Naive B cell (primary cell): ENCODE measurements around the gene DOK6. TPM values are rescaled to one million over a fixed set of nuclear protein-coding genes. Genes with fewer than 3 reads are reported as not detected.

Experiments
- ATAC-seq, 2 donors: fragments of 150-1000 bp; cut with Tn5 transposase; 2 replicates each; pipeline ENCODE4 v1.10.0; 2021; ENCODE audit warnings: low read depth in 2 of 2, mild to moderate bottlenecking in 2 of 2, moderate library complexity in 2 of 2
- DNase-seq: peaks from one replicate; pipeline ENCODE4 v3.0.0; 2022
- H3K27ac Mint-ChIP-seq, 6 donors: one replicate each; pipeline ENCODE4 v1.8.0; 2020 to 2022; ENCODE audit warnings: mild to moderate bottlenecking in 6 of 6, mixed read lengths in 6 of 6, moderate library complexity in 5 of 6, inconsistent platforms in 2 of 6
- H3K27me3 Mint-ChIP-seq, 3 donors: one replicate each; pipeline ENCODE4 v1.8.0; 2021 to 2022; ENCODE audit warnings: mixed read lengths in 3 of 3, mild to moderate bottlenecking in 1 of 3
- H3K36me3 Mint-ChIP-seq, 2 donors: one replicate each; pipeline ENCODE4 v1.8.0; 2020 to 2022; ENCODE audit warnings: mixed read lengths in 2 of 2, inconsistent platforms in 1 of 2, mild to moderate bottlenecking in 1 of 2
- H3K4me1 Mint-ChIP-seq, 3 donors: one replicate each; pipeline ENCODE4 v1.8.0; 2020 to 2022; ENCODE audit warnings: mixed read lengths in 3 of 3, inconsistent platforms in 1 of 3, mild to moderate bottlenecking in 1 of 3, moderate library complexity in 1 of 3
- H3K4me3 Mint-ChIP-seq, 8 donors: one replicate each; pipeline ENCODE4 v1.8.0; 2020 to 2022; ENCODE audit warnings: mild to moderate bottlenecking in 8 of 8, mixed read lengths in 8 of 8, moderate library complexity in 8 of 8, inconsistent platforms in 2 of 8
- H3K9me3 Mint-ChIP-seq, 7 donors: one replicate each; pipeline ENCODE4 v1.8.0; 2020 to 2022; ENCODE audit warnings: mixed read lengths in 7 of 7, mild to moderate bottlenecking in 5 of 7, inconsistent platforms in 2 of 7, moderate library complexity in 1 of 7
- polyA plus RNA-seq, 6 donors: library from polyadenylated mRNA; unstranded; fragments of 300-500 nt; fragmentation: Illumina TruSeq; gene quantifications; one replicate each; pipeline ENCODE4 v1.2.3, GENCODE V29; 2021; ENCODE audit warnings: low read depth in 6 of 6

DOK6 gene
- polyA plus RNA-seq, 6 donors from 2014 or later: not detected

DNA sequence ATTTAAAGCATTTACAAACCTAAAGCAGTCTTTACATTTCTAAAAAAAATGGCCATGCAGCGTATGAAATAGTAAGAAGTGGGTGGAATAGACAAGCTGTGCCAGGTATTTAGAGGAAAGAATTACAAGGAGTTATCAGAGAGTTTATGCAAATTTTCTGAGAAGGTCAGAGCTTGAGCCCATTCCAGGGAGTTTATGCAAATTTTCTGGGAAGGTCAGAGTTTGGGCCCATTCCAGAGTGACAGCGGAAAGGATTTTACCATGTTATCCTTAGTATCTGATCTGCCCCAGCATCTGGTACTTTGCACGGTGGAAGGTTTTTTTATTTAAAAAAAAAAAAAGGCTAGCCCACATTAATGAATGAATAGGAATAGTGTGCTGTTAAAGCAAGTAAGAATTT is 1.4 kb upstream of the DOK6 start:
- peaks cover 0 to 13% of the 10 kb centered on the region in 2 donors for H3K36me3 Mint-ChIP-seq
- DNase-seq: no peak
- H3K27ac Mint-ChIP-seq: no peak overlapping the region
- peaks cover 2 to 5% (median 3%) of the 10 kb centered on the region in 3 donors for H3K4me1 Mint-ChIP-seq
- H3K27me3 Mint-ChIP-seq: peaks cover 26 to 40% (median 35%) of the 10 kb centered on the region in 3 donors
- ATAC-seq: no peak
- peaks cover 0 to 5% (median 0%) of the 10 kb centered on the region in 7 donors for H3K9me3 Mint-ChIP-seq
- H3K4me3 Mint-ChIP-seq: no peak overlapping the region

DNA sequence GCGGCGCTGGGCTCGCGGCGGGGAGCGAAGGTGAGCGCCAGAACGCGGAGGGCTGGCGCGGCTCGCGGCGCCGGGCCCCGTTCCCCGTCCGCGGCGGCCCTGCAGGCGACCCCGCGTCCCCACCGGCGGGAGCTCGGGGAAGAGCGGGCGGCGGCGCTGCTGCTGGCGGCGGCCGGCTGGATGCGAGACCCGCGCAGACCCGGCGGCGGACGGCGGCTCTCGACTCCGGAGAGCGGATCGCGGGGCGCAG is 213 bp downstream of the DOK6 start:
- H3K4me1 Mint-ChIP-seq: peaks cover 2 to 5% (median 3%) of the 10 kb centered on the region in 3 donors
- H3K9me3 Mint-ChIP-seq: peaks cover 0 to 5% (median 0%) of the 10 kb centered on the region in 7 donors
- H3K27me3 Mint-ChIP-seq: peaks cover 33 to 46% (median 46%) of the 10 kb centered on the region in 3 donors
- no peak for DNase-seq
- H3K4me3 Mint-ChIP-seq: no peak overlapping the region
- no peak overlapping the region for H3K27ac Mint-ChIP-seq
- H3K36me3 Mint-ChIP-seq: peaks cover 0 to 13% of the 10 kb centered on the region in 2 donors
- no peak for ATAC-seq

DNA sequence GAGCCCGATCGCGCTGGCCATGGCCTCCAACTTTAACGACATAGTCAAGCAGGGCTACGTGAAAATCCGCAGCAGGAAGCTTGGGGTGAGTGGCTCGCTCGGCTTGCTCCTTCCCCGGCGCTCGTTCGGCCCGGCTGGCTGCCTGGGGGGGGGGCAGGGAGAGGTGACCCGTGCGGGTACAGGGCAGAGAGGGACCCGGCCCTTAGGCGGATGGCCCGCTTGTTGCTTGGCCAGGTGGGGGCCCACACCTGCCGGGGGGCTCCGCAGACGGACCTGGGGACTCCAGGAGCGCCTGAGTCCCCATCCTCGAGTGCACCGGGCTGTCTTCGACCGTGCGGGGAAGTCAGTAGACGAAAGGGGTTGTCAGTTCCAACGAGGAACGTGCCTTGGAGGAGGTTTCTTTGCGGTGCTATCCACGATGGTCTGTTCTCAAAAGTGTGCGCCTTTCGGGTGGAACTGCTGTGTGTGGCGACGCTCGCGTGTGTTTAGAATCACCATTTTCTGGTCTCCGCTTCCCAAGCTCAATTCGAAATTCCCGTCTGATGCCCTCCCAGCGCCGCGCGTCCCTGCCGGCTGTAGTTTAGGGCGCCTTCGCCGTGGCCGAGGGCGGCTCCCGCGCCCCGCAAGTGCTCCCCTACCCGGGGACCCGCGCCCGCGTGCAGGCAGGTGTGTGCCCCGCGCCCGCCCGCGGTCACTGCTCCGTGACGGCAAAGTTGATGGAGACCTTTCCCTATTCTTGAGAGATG is 711 bp downstream of the DOK6 start:
- H3K36me3 Mint-ChIP-seq: peaks cover 0 to 13% of the 10 kb centered on the region in 2 donors
- DNase-seq (no peak), ATAC-seq (no peak)
- H3K27me3 Mint-ChIP-seq: peaks cover 37 to 46% (median 46%) of the 10 kb centered on the region in 3 donors
- peaks cover 0 to 5% (median 0%) of the 10 kb centered on the region in 7 donors for H3K9me3 Mint-ChIP-seq
- H3K4me3 Mint-ChIP-seq: no peak overlapping the region
- peaks cover 2 to 5% (median 3%) of the 10 kb centered on the region in 3 donors for H3K4me1 Mint-ChIP-seq
- H3K27ac Mint-ChIP-seq: no peak overlapping the region

DNA sequence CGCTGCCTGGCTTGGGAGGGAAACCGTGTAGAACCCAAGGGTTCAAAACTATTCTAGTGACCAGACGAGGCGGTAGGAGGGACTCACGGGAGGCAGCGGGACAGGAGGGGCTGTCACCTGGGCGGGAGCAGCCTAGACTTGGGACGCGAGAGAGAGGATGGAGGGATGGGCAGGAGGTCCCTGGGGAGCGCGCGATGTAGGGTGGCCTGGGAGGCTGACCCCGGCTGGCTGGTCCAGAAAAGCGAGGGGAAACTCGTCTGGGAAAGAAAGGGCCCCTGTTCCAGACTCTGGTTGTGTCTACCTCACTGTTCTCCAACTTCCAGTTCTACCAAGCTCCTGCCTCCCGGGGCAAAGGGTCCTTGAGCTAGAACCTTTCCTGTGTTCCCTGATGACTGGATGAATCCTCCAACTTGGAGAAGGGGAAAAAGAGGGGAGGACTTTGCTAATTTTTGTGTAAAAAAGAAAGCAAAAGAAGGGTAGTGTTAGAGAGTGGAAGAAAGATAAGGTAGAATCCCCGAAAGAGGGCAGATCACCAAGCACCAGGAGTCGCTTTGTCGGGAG is 1.4 kb downstream of the DOK6 start:
- Mint-ChIP-seq H3K27me3 (peaks cover 37 to 46% (median 46%) of the 10 kb centered on the region in 3 donors), H3K4me1 (peaks cover 2 to 5% (median 3%) of the 10 kb centered on the region in 3 donors), H3K9me3 (peaks cover 0 to 6% (median 0%) of the 10 kb centered on the region in 7 donors), H3K4me3 (no peak overlapping the region), H3K36me3 (peaks cover 0 to 13% of the 10 kb centered on the region in 2 donors), H3K27ac (no peak overlapping the region)
- DNase-seq (no peak), ATAC-seq (no peak)

DNA sequence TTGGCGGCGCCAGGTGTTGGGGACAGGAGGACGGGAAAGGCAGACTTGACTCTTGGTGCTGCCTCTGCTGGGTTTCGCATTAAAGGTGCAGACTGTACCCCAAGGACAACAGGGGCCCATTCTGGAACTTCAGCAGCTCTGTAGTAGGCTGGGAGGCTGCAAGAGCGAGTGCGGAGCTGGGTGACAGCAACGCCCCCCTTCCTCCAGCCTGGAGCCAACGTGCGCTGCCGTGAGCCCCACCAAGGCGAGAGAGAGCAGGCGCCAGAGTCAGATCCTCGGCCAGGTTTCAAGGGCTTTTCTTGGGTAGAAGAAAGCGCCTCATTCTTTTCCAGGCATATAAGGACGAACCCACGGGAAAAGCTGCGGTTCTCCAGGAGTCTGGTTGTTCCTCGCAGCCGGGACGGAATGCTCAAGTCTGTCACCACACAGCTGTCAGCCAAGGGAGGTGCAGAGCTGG is 1.9 kb downstream of the DOK6 start:
- no peak overlapping the region for H3K27ac Mint-ChIP-seq
- H3K9me3 Mint-ChIP-seq: peaks cover 0 to 6% (median 0%) of the 10 kb centered on the region in 7 donors
- H3K36me3 Mint-ChIP-seq: peaks cover 0 to 13% of the 10 kb centered on the region in 2 donors
- H3K4me1 Mint-ChIP-seq: peaks cover 2 to 5% (median 3%) of the 10 kb centered on the region in 3 donors
- H3K27me3 Mint-ChIP-seq: peaks cover 37 to 46% (median 46%) of the 10 kb centered on the region in 3 donors
- no peak for DNase-seq
- H3K4me3 Mint-ChIP-seq: peak overlapping the region in 1 of 8 donors; percentile 25
- no peak for ATAC-seq

DNA sequence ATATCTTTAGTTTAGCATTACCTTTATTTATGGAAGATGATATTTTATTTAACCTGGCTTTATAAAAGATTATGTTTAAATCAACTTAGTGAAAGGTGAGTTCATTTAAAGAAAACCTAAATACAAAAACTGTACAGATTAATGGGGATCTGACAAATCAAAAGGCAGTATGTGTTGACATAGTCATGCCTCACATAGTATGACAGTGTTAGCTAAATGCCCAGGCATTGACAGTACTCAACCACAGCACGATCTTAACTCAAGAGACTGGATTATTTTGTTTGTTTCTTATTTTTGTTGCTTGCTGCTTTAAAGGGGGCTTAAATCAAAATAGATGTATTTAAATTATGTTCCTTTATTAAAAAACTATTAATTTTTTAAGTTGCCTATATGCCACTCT is 7.8 kb downstream of the DOK6 start:
- H3K27me3 Mint-ChIP-seq: peaks cover 8 to 14% (median 12%) of the 10 kb centered on the region in 3 donors
- H3K4me1 Mint-ChIP-seq: no peaks in the 10 kb centered on the region
- H3K9me3 Mint-ChIP-seq: peaks cover 0 to 4% (median 0%) of the 10 kb centered on the region in 7 donors
- no peak overlapping the region for H3K4me3 Mint-ChIP-seq
- ATAC-seq: no peak
- DNase-seq: no peak
- no peaks in the 10 kb centered on the region for H3K36me3 Mint-ChIP-seq
- no peak overlapping the region for H3K27ac Mint-ChIP-seq

DNA sequence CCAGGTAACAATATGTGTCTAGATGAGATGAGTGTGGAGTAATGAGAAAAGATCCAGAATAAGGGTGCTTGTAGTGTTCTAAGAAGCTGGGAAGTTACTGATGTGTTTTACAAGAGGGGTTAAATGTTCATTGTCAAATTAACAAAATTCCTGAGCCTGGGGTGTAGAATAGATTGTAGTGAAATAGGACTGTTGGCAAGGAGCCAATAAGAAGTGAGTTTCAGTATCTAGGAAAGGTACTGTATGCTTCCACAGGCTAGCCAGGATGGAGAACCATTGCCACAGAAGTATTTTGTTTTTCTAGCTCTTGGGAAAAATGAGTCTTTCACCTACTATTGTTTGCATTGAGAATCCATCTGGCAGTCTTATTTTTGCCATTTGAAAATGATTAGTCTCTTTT is 10.5 kb downstream of the DOK6 start:
- no peak for DNase-seq
- peaks cover 0 to under 1% (median 0%) of the 10 kb centered on the region in 3 donors for H3K27me3 Mint-ChIP-seq
- no peak for ATAC-seq
- H3K36me3 Mint-ChIP-seq: no peaks in the 10 kb centered on the region
- H3K27ac Mint-ChIP-seq: no peak overlapping the region
- H3K9me3 Mint-ChIP-seq: peaks cover 0 to 4% (median 0%) of the 10 kb centered on the region in 7 donors
- no peak overlapping the region for H3K4me3 Mint-ChIP-seq
- no peaks in the 10 kb centered on the region for H3K4me1 Mint-ChIP-seq

DNA sequence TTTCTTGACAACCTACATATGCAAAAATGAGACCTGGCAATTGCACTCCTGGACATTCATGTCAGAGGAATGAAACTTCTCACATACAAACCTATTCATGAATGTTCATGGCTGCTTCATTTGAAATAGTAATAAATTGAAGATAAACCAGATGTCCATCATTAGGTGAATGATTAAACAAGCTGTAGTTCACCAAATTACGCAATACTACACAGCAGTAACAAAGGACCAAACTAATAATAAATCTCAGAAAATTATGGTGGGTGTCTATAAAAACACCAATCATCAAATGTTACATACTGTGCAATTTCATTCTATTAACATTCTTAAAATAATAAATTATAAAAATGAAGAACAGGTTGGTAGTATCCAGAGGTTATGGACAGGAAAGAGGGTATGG is 13.5 kb downstream of the DOK6 start:
- H3K4me3 Mint-ChIP-seq: no peak overlapping the region
- DNase-seq: no peak
- H3K36me3 Mint-ChIP-seq: no peaks in the 10 kb centered on the region
- H3K27ac Mint-ChIP-seq: no peak overlapping the region
- H3K9me3 Mint-ChIP-seq: peaks cover 0 to 4% (median 0%) of the 10 kb centered on the region in 7 donors
- no peak for ATAC-seq
- no peaks in the 10 kb centered on the region for H3K27me3 Mint-ChIP-seq
- H3K4me1 Mint-ChIP-seq: no peaks in the 10 kb centered on the region

DNA sequence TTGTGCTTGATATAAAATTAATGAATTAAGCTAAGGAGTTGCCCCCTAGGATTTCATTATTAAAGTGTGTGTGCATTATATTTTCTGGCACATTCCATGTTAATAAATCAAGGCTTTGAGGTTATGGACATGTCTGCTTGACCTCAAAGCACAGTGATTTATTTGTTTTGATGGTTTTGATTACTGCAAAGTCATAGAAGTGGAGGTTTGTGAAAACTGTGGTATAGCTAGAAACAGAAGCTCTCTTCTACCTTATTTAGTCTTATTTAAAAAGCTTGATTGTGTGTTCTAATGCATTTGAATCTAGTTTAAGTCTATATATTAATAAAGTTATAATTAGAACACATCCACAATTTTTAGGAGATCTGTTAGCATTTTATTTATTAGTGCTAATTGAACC is 32.2 kb downstream of the DOK6 start:
- ATAC-seq (no peak), DNase-seq (no peak)
- no peak overlapping the region for H3K27ac Mint-ChIP-seq
- H3K36me3 Mint-ChIP-seq: no peaks in the 10 kb centered on the region
- H3K4me1 Mint-ChIP-seq: no peaks in the 10 kb centered on the region
- no peak overlapping the region for H3K4me3 Mint-ChIP-seq
- H3K27me3 Mint-ChIP-seq: no peaks in the 10 kb centered on the region
- peaks cover 0 to 4% (median 0%) of the 10 kb centered on the region in 7 donors for H3K9me3 Mint-ChIP-seq

DNA sequence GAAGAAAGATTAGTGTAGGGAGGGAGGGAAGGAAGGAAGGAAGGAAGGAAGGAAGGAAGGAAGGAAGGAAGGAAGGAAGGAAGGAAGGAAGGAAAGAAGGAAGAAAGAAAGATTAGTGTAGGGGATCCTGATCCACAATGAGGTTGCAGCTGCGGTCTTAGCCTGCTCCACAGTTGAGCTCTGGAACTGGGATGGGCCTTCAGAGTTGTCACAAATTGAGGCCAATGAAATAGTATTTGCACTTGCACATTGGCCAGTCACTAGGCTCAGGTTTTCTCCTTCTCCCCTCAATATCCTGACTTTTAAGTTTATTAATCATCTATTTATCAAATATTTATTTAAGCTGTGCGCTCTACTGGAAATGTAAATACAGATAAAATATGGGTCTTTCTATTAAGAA is 34.3 kb downstream of the DOK6 start:
- H3K36me3 Mint-ChIP-seq: no peaks in the 10 kb centered on the region
- H3K27me3 Mint-ChIP-seq: no peaks in the 10 kb centered on the region
- ATAC-seq (no peak), DNase-seq (no peak)
- no peak overlapping the region for H3K4me3 Mint-ChIP-seq
- no peak overlapping the region for H3K27ac Mint-ChIP-seq
- no peaks in the 10 kb centered on the region for H3K4me1 Mint-ChIP-seq
- H3K9me3 Mint-ChIP-seq: peaks cover 0 to 16% (median 4%) of the 10 kb centered on the region in 7 donors

DNA sequence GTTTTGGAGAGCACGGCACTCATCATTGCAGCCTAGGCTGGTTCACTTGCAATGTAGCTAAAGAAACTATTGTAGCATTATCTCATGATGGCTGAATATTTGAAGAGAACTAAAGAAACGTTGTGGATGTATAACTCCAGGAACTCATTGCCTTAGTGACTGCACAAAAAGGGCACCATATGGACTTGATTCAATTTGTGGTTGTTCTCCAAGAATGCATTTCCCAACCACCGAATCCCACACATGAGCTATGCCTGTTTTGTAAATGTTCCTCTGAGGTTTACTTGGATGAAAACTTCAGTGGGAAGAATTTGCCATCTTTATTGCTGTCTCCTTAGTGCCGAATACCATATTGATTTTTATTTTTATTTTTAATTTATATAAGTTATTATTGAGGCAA is 43.5 kb downstream of the DOK6 start:
- DNase-seq (no peak), ATAC-seq (no peak)
- Mint-ChIP-seq H3K4me1 (no peaks in the 10 kb centered on the region), H3K27me3 (no peaks in the 10 kb centered on the region), H3K4me3 (no peak overlapping the region), H3K27ac (no peak overlapping the region), H3K36me3 (no peaks in the 10 kb centered on the region), H3K9me3 (peaks cover 0 to 21% (median 6%) of the 10 kb centered on the region in 7 donors)

DNA sequence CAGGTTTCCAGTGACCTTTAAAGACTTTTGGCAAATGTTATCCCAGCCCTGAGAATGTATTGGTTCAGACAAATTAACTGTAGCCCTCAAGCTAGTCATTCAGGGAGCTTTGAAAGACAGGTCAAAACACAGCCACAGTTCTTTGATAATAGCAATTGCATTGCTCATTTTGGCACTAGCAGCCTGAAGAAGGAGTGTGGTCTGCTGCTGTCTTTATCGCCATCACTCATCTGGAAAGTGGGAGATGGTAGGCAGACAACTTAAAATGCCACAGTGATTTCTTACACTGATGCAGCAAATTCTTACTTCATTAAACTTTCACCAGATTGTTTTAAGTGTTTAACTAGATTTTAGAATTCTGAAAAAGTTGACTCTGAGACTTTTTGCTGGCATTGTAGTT is 47.2 kb downstream of the DOK6 start:
- Mint-ChIP-seq H3K4me3 (no peak overlapping the region), H3K27ac (no peak overlapping the region), H3K36me3 (no peaks in the 10 kb centered on the region), H3K9me3 (peaks cover 0 to 12% (median 4%) of the 10 kb centered on the region in 7 donors), H3K27me3 (no peaks in the 10 kb centered on the region), H3K4me1 (no peaks in the 10 kb centered on the region)
- no peak for ATAC-seq
- no peak for DNase-seq

DNA sequence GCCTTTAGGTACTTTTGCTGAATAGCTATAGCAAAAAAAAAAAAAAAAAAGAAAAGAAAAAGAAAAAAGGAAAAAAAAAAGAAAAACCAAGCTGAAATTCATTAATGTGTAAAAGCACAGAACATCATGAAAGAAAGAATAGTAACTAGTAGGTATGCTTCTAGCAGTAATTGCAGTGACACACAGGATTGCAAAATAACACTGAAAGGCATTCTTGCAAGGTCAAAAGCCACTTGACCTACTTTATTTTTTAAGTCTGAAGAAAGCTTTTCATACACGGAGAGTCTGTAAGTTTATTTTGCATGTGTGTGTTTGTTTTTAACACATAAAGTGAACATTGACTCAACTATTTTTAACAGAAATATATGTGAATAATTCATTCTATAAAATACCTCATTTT is 54.4 kb downstream of the DOK6 start:
- no peak for DNase-seq
- Mint-ChIP-seq H3K4me1 (no peaks in the 10 kb centered on the region), H3K36me3 (no peaks in the 10 kb centered on the region), H3K27ac (no peak overlapping the region), H3K4me3 (no peak overlapping the region), H3K9me3 (peaks cover 0 to 7% (median 0%) of the 10 kb centered on the region in 7 donors), H3K27me3 (no peaks in the 10 kb centered on the region)
- ATAC-seq: no peak

DNA sequence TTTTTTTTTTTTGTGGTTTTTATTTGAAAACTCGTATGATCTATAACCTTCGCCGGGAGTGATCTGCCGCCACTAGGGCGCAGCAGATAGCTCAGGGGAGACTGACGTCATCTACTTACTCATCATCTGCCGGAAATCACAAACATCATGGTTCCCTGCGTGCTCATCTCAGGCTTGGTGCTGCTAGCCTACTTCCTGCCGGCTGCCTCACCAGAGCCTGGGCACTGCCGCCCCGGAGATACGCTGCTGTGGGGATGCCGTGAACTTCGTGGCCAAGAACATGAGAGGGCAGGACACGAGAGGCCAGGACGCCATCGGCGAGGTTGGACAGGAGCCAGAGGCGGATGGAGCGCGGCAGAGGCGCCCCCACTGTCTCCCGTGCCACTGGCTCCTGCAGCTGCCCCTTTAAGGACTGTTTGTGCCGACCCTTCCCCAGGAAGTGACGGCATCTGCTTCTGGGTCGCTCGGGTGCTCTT is 68.8 kb downstream of the DOK6 start:
- DNase-seq (no peak), ATAC-seq (no peak)
- Mint-ChIP-seq H3K27ac (no peak overlapping the region), H3K4me3 (peak overlapping the region in 1 of 8 donors; percentile 4), H3K4me1 (no peaks in the 10 kb centered on the region), H3K27me3 (no peaks in the 10 kb centered on the region), H3K36me3 (no peaks in the 10 kb centered on the region), H3K9me3 (peaks cover 0 to 4% (median 0%) of the 10 kb centered on the region in 7 donors)
